PC-9 (cell line): Measurements from ENCODE around the gene RPL34. TPM values are rescaled to one million over a fixed set of nuclear protein-coding genes. Genes with fewer than 3 reads are reported as not detected.

Source experiments
- BruUV-seq: library from RNA; stranded (reverse); fragments of 400-500 nt; replicated peaks from 2 replicates; lab custom pipeline; 2021; lab: Mats Ljungman, UMichigan
- CTCF ChIA-PET: fragments of 300-600 bp; sonication (Branson Sonifier 250); formaldehyde crosslinking; loops from one replicate; lab custom pipeline; 2022; ENCODE audit warnings: antibody characterized with exemption; lab: Charles Lee
- POLR2A ChIA-PET: fragments of 300-600 bp; sonication (Branson Sonifier 250); formaldehyde crosslinking; loops from one replicate; lab custom pipeline; 2022; ENCODE audit warnings: antibody characterized with exemption; ENCODE audit not compliant: unreplicated experiment; lab: Charles Lee
- DNase-seq, 2 experiments: peaks; one replicate each; pipeline versions ENCODE4 v3.0.0 to v3.0.0-alpha.2; 2015 to 2022; ENCODE audit warnings: mixed read lengths in 1 of 2
- H2AFZ ChIP-seq: fragments of 200-600 bp; sonication (generic); 2 replicates; pipeline ENCODE4 v1.8.1; 2017; ENCODE audit warnings: antibody characterized with exemption
- H3F3A ChIP-seq: fragments of 200-600 bp; sonication (generic); 2 replicates; pipeline ENCODE4 v1.8.1; 2017; ENCODE audit warnings: antibody characterized with exemption, mild to moderate bottlenecking, low read depth; ENCODE audit not compliant: insufficient read depth
- H3K27ac ChIP-seq: fragments of 200-600 bp; sonication (generic); 2 replicates; pipeline ENCODE4 v1.6.1; 2016; ENCODE audit warnings: mixed run types
- H3K27me3 ChIP-seq: fragments of 200-600 bp; sonication (generic); 2 replicates; pipeline ENCODE4 v1.6.1; 2016; ENCODE audit warnings: low read depth, mixed run types; ENCODE audit not compliant: insufficient read depth
- H3K36me3 ChIP-seq: fragments of 200-600 bp; sonication (generic); 2 replicates; pipeline ENCODE4 v1.6.1; 2016; ENCODE audit warnings: low read depth, mixed run types
- H3K4me1 ChIP-seq: fragments of 200-600 bp; sonication (generic); replicated peaks from 2 replicates; pipeline ENCODE4 v1.6.1; 2016; ENCODE audit warnings: mixed run types; ENCODE audit not compliant: insufficient read depth
- H3K4me2 ChIP-seq: fragments of 200-600 bp; sonication (generic); 2 replicates; pipeline ENCODE4 v1.6.1; 2017; ENCODE audit warnings: mixed run types
- H3K4me3 ChIP-seq: fragments of 200-600 bp; sonication (generic); 2 replicates; pipeline ENCODE4 v1.6.1; 2016; ENCODE audit warnings: mixed run types
- H3K79me2 ChIP-seq: fragments of 200-600 bp; sonication (generic); 2 replicates; pipeline ENCODE4 v1.6.1; 2017; ENCODE audit warnings: low read depth, mixed run types
- H3K9me2 ChIP-seq: fragments of 200-600 bp; sonication (generic); 2 replicates; pipeline ENCODE4 v1.8.1; 2017; ENCODE audit warnings: mild to moderate bottlenecking; ENCODE audit not compliant: insufficient read depth
- H3K9me3 ChIP-seq: fragments of 200-600 bp; sonication (generic); 2 replicates; pipeline ENCODE4 v1.8.1; 2016; ENCODE audit warnings: low read depth; ENCODE audit not compliant: insufficient read depth
- H4K20me1 ChIP-seq: fragments of 200-600 bp; sonication (generic); 2 replicates; pipeline ENCODE4 v1.8.1; 2017; ENCODE audit not compliant: insufficient read depth
- CTCF ChIP-seq: fragments of 200-600 bp; sonication (generic); conservative IDR thresholded peaks from 2 replicates; pipeline ENCODE4 v1.6.1; 2017; ENCODE audit warnings: mixed run types, antibody characterized with exemption, mild to moderate bottlenecking, moderate library complexity
- EZH2 ChIP-seq: fragments of 200-600 bp; sonication (generic); IDR thresholded peaks from 2 replicates; pipeline ENCODE4 v1.8.0; 2017; ENCODE audit warnings: antibody characterized with exemption, low read depth
- intact Hi-C: fragments of 100-400 bp; cut with micrococcal nuclease; formaldehyde crosslinking; loops from one replicate; pipeline ENCODE4 v1.10.0; 2022; ENCODE audit not compliant: unreplicated experiment
- total RNA-seq: library from RNA; stranded (reverse); gene quantifications from 2 replicates; pipeline ENCODE4 v1.2.3, GENCODE V29; 2021

Gene RPL34
- total RNA-seq, 1 experiment from 2014 or later, result 672 TPM

- CTCF ChIA-PET, result no interaction called here
- no peak overlapping the region for H3K4me2 ChIP-seq
- no peaks in the 10 kb centered on the region for H3K4me1 ChIP-seq
- no peak for DNase-seq
- H3K79me2 ChIP-seq, result no peaks in the 10 kb centered on the region
- no peaks in the 10 kb centered on the region for H3F3A ChIP-seq
- no peaks in the 10 kb centered on the region for H4K20me1 ChIP-seq
- no peak overlapping the region for H2AFZ ChIP-seq
- no peaks in the 10 kb centered on the region for H3K27me3 ChIP-seq
- H3K27ac ChIP-seq, result no peak overlapping the region
- TF ChIP-seq CTCF, result no peak
- no peak for TF ChIP-seq EZH2
- no TSS peak for BruUV-seq
- intact Hi-C loops, result no loop called here
- no peaks in the 10 kb centered on the region for H3K36me3 ChIP-seq
- no peaks in the 10 kb centered on the region for H3K9me3 ChIP-seq
- POLR2A ChIA-PET, result no interaction called here
- H3K9me2 ChIP-seq, result no peaks in the 10 kb centered on the region
- H3K4me3 ChIP-seq, result no peak overlapping the region
Measured at GRCh38 chr4:108581083-108581482, 39.3 kb upstream of the RPL34 start.

GRCh38 chr4:108586778-108587177 is 33.6 kb upstream of the RPL34 start:
- TF ChIP-seq CTCF (no peak), EZH2 (no peak)
- no peaks in the 10 kb centered on the region for H3F3A ChIP-seq
- no peaks in the 10 kb centered on the region for H3K9me3 ChIP-seq
- H4K20me1 ChIP-seq, result no peaks in the 10 kb centered on the region
- BruUV-seq, result no TSS peak
- H3K4me2 ChIP-seq, result no peak overlapping the region
- CTCF ChIA-PET, result no interaction called here
- POLR2A ChIA-PET, result no interaction called here
- no peaks in the 10 kb centered on the region for H3K36me3 ChIP-seq
- H3K4me3 ChIP-seq, result no peak overlapping the region
- no peaks in the 10 kb centered on the region for H3K4me1 ChIP-seq
- no peak for DNase-seq
- no peaks in the 10 kb centered on the region for H3K79me2 ChIP-seq
- intact Hi-C loops, result no loop called here
- no peak overlapping the region for H3K27ac ChIP-seq
- H3K9me2 ChIP-seq, result no peaks in the 10 kb centered on the region
- no peaks in the 10 kb centered on the region for H3K27me3 ChIP-seq
- no peak overlapping the region for H2AFZ ChIP-seq

DNA sequence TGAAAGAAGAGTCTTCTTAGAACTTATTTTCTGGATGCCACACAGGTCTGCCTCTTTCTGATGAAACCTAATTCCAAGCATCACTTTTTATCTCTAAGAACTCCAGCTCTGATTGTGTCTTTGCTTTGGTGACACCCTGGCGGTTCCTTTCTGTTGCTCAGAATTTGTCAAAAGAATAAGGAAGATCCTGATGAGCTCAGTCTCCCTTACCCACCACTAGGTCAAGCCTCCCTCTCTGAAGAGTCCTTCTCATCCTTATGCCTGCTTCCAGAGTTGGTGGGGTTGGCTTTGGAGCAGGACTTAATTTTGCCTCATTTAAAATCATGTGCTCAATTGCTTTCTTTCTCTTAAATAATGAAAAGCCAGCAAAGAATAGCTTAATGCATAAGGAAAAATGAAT is 31.5 kb upstream of the RPL34 start:
- DNase-seq, result no peak
- Histone ChIP-seq H3F3A (no peaks in the 10 kb centered on the region), H3K27ac (no peak overlapping the region), H3K9me2 (no peaks in the 10 kb centered on the region), H3K4me2 (no peak overlapping the region), H3K36me3 (no peaks in the 10 kb centered on the region), H3K27me3 (no peaks in the 10 kb centered on the region), H4K20me1 (no peaks in the 10 kb centered on the region), H3K9me3 (no peaks in the 10 kb centered on the region), H3K4me3 (no peak overlapping the region), H2AFZ (no peak overlapping the region), H3K4me1 (no peaks in the 10 kb centered on the region), H3K79me2 (no peaks in the 10 kb centered on the region)
- POLR2A ChIA-PET, result interaction anchor here (0.6 kb wide), 1 partner anchor 868 kb away, joined by 6 read pairs; no protein-coding TSS in a partner anchor
- no TSS peak for BruUV-seq
- CTCF ChIA-PET, result no interaction called here
- intact Hi-C loops, result no loop called here
- TF ChIP-seq CTCF (no peak), EZH2 (no peak)
